GM12873 (cell line): ENCODE results near the gene ZNF730.

Experiments
- CTCF ChIP-seq: IDR thresholded peaks from 2 replicates; pipeline ENCODE4 v1.5.1; 2012; ENCODE audit warnings: low read depth, mild to moderate bottlenecking, moderate library complexity, low read length, control low read depth; ENCODE audit not compliant: insufficient read depth; ENCODE audit errors: missing control alignments

ZNF730 gene

DNA sequence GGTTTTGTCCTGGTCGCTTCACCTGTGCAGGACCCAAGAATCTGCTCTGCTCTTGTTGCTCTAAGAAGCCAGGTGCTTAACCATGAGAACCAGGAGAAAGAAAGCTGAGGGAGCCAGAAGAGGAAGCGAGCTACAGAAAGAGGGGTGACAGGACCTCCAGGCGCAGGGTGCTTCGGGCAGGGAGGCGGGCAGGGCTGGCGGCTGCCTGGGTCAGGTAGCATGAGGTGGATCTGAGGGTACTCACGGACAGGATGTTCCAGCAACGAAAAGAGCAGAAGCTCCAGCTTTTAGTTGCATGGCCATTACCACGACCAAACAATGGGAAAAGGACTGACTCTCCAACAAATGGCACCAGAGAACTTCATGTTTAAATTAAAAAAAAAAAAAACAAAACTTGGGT lies 73.5 kb downstream of the ZNF730 start:
- TF ChIP-seq CTCF = no peak
